Psoas muscle (tissue), 8 donors: ENCODE measurements around the gene MFSD6. TPM values are rescaled to one million over a fixed set of nuclear protein-coding genes. Genes with fewer than 3 reads are reported as not detected.
"Not testable (repeated sequence)": the region's sequence is repeated elsewhere in the genome, so short reads cannot be mapped to it uniquely, and the experiment has no call there.

Experiments used
- ATAC-seq, 4 donors: fragments of 200-7000 bp; cut with Tn5 transposase; one replicate each; pipeline ENCODE4 v1.9.1; 2020; ENCODE audit warnings: moderate library complexity in 3 of 4, mild to moderate bottlenecking in 2 of 4
- DNase-seq, 2 donors: peaks; one replicate each; pipeline ENCODE4 v3.0.0-alpha.2; 2020
- H3K27ac ChIP-seq: fragments of 200-600 bp; one replicate; pipeline ENCODE4 v1.8.0; 2022
- H3K27me3 ChIP-seq, 3 donors: fragments of 200-600 bp in 1 of 3; one replicate each; pipeline versions ENCODE4 v1.6.1 to v1.8.0; 2013 to 2022; ENCODE audit warnings: low read length in 2 of 3, mild to moderate bottlenecking in 2 of 3, moderate library complexity in 1 of 3; ENCODE audit not compliant: insufficient read depth in 3 of 3
- H3K36me3 ChIP-seq, 2 donors: fragments of 200-600 bp in 1 of 2; one replicate each; pipeline versions ENCODE4 v1.6.1 to v1.8.0; 2013 to 2022; ENCODE audit warnings: low read depth in 1 of 2, mild to moderate bottlenecking in 1 of 2, moderate library complexity in 1 of 2; ENCODE audit not compliant: insufficient read depth in 1 of 2
- H3K4me1 ChIP-seq: fragments of 200-600 bp; one replicate; pipeline ENCODE4 v1.8.0; 2022
- H3K4me3 ChIP-seq: fragments of 200-600 bp; one replicate; pipeline ENCODE4 v1.8.0; 2022; ENCODE audit warnings: mild to moderate bottlenecking
- H3K9me3 ChIP-seq: fragments of 200-600 bp; one replicate; pipeline ENCODE4 v1.8.0; 2022
- WGBS, 3 donors: extraction: QIAGEN DNeasy Blood & Tissue Kit; methylation state at CpG; one replicate each; pipeline versions ENCODE4 v1.1.6 to v1.1.7; 2013; 5-methylcytosine and 5-hydroxymethylcytosine counted together
- intact Hi-C, 2 donors: fragments of 100-400 bp; cut with DNase I; formaldehyde crosslinking; loops; one replicate each; pipeline versions ENCODE4 v1.11.0 to v1.14.2; 2022
- long read RNA-seq, 2 donors: library from polyadenylated mRNA; unstranded; transcript quantifications; one replicate each; pipeline ENCODE4 v2.0.0, GENCODE V29; 2021
- polyA plus RNA-seq, 3 donors: library from polyadenylated mRNA; stranded (reverse); fragments of 200-250 nt; gene quantifications; one replicate each; pipeline ENCODE4 v1.2.3, GENCODE V29; 2013
- total RNA-seq, 4 donors: library from RNA; stranded (reverse); fragmentation: NEBNext Ultra II Directional in 2 of 4; extraction: Animal tissue kit (Norgen Biotek cat#: 25700) in 2 of 4; gene quantifications; one replicate each; pipeline versions ENCODE4 v1.2.1 to v1.2.4, GENCODE V29; 2021 to 2023
- TF ChIP-seq, protein P1 (sequence below): fragments of 200-600 bp; IDR thresholded peaks from one replicate; pipeline ENCODE4 v1.8.0; 2022; ENCODE audit warnings: antibody characterized with exemption
- donor health status: healthy with polysubstance abuse.
- donor health status: DM: no; HTN: no; CAD: no; lungs with moderate emphysema.
- donor health status: Bipolar disorder and iron deficiency.
- donor health status: healthy.
- donor health status: DM: yes; HTN: yes; CAD: no.
- donor health status: DM: no; HTN: no; CAD: no.
- donor health status: DM: no; HTN: no; CAD: no.
- donor health status: DM: yes; HTN: yes; CAD: no.

Gene MFSD6
- total RNA-seq, result 1 to 10 TPM; 4.0 to 9.4 (median 5.2) TPM
- 1 to 10 TPM; 2.6 to 5.5 (median 4.0) TPM for polyA plus RNA-seq
- long read RNA-seq, donor 1, result 0 reads
- long read RNA-seq, donor 2, full-length matches to known transcripts, result 4 of 11 reads
- long read RNA-seq, donor 2, partial matches to known transcripts, result 2 of 11 reads
- long read RNA-seq, donor 2, other reads (novel, unspliced or antisense), result 5 of 11 reads

DNA sequence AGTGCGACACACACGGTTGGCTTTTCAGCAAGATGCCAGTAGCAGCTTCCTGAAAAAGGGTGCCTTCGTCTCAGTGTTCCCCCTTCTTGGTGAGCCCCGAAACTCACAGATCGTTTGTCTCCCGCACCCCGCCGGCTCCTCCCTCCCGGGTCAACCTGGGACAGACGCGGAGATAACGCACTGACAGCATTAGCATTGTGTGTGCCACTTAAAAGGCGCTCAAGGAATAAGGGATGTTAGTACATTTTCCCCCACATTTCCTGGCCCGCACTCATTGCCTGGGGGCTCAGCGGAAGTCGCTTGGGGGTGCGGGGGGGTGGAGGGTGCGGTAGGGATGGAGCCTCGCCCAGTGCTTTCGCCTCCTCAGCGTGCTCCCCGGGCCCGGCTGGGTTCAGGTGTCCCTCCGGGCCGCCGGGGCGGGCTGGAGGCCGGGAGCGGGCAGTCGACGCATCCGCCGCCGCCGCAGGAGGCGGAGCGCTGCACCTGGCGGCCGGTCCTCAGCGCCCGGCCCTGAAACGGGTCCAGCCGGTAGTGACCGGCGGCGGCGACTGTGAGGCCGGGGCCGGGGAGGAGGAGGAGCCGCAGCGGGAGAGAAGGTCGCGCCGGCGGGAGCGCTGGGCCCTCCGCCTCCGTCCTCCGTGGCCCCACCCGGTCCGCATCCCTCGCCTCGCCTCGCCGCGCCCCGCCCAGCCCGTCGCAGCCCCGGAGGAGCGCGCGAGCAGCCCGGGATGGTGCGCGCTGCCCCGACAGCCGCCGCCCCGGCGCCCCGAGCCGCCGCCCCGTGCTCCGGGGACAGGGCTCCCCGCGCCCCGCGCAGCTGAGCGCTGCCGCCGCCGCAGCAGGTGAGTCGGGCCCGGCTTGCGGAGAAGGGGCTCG lies at the start of gene MFSD6:
MFSD6 (plus strand) TSS at position 694 of the 876 bp plus-strand sequence. CDS start 27,675 bp downstream, outside the sequence.
- Histone ChIP-seq H3K27me3 (peaks cover 0 to 12% (median 0%) of the 10 kb centered on the region in 3 donors), H3K27ac (peak within 1 kb of the TSS; percentile 50), H3K9me3 (no peaks in the 10 kb centered on the region), H3K36me3 (no peaks in the 10 kb centered on the region), H3K4me3 (peak within 1 kb of the TSS; percentile 81), H3K4me1 (no peaks in the 10 kb centered on the region)
- ATAC-seq (peak; percentile 67 to 85 (median 80)), DNase-seq (peak; percentile 52 to 71)
- intact Hi-C loops, result no loop called here
- TF ChIP-seq, protein P1, sequence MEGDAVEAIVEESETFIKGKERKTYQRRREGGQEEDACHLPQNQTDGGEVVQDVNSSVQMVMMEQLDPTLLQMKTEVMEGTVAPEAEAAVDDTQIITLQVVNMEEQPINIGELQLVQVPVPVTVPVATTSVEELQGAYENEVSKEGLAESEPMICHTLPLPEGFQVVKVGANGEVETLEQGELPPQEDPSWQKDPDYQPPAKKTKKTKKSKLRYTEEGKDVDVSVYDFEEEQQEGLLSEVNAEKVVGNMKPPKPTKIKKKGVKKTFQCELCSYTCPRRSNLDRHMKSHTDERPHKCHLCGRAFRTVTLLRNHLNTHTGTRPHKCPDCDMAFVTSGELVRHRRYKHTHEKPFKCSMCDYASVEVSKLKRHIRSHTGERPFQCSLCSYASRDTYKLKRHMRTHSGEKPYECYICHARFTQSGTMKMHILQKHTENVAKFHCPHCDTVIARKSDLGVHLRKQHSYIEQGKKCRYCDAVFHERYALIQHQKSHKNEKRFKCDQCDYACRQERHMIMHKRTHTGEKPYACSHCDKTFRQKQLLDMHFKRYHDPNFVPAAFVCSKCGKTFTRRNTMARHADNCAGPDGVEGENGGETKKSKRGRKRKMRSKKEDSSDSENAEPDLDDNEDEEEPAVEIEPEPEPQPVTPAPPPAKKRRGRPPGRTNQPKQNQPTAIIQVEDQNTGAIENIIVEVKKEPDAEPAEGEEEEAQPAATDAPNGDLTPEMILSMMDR, result no peak
- 2 to 5% (median 3%) methylated on average over 43 to 97 of the region's 98 CpGs for WGBS, 3 donors

- H3K9me3 ChIP-seq, H3K4me3 ChIP-seq, H3K27me3 ChIP-seq, ATAC-seq, intact Hi-C loops, DNase-seq: not testable (repeated sequence)
- peak overlapping the region; percentile 47 for H3K27ac ChIP-seq
- 74 to 85% (median 77%) methylated on average over 8 of the region's 8 CpGs for WGBS, 3 donors
- H3K4me1 ChIP-seq, result peaks cover 25% of the 10 kb centered on the region
- H3K36me3 ChIP-seq, result peaks cover 0 to 25% of the 10 kb centered on the region in 2 donors
These were observed 49.3 kb upstream of the MFSD6 start for GRCh38 chr2:190358655-190359448.

DNA sequence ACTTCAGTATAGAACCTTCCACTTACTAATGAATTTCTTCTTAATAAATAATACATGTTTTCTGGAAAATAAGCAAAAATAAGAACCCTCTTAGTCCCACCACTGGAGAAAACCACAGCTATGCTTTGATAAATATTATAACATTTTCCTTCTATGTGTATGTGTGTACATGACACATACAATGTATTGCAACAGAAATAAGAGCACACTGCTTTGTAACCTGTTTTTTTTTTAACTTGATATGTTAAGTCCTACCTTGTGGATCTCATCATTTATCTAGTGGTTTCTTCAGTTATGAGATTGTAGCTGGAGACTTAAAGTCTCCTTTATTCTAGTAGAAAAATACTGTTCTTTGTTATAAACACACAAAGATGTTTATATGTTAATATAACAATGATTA lies 47.6 kb upstream of the MFSD6 start:
- intact Hi-C loops, result no loop called here
- peaks cover 0 to 35% of the 10 kb centered on the region in 2 donors for H3K36me3 ChIP-seq

DNA sequence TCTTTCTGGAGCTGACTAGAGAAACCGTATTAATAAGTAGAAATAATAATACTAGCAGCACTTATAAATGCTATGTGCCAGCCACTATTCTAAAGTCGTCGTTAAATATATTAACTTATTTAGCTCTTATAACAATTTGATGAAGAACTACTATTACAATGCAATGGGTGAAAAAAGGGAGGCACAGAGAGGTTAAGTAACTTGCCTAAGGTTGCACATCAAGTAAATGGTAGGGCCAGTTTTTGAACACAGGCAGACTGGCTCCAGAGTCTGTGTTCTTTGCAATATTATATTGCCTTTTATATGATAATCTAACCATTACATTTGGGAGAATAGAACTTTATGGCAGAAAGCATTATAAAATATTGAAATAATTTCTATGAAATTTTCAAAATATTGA lies 47.2 kb upstream of the MFSD6 start:
- peaks cover 0 to 35% of the 10 kb centered on the region in 2 donors for H3K36me3 ChIP-seq
- no peak for ATAC-seq
- H3K9me3 ChIP-seq, result no peaks in the 10 kb centered on the region
- H3K4me1 ChIP-seq, result peaks cover 14% of the 10 kb centered on the region
- TF ChIP-seq, protein P1, result no peak
- no peak for DNase-seq
- no peak overlapping the region for H3K4me3 ChIP-seq
- H3K27me3 ChIP-seq, result no peaks in the 10 kb centered on the region
- WGBS, 3 donors, result 90% methylated on average over 3 of the region's 3 CpGs
- intact Hi-C loops, result no loop called here
- no peak overlapping the region for H3K27ac ChIP-seq

More for the DNA sequence above, 47.6 kb upstream of the MFSD6 start:
- H3K27ac ChIP-seq, result no peak overlapping the region
- no peak for DNase-seq
- ATAC-seq, result no peak
- TF ChIP-seq, protein P1, result no peak
- peaks cover 16% of the 10 kb centered on the region for H3K4me1 ChIP-seq
- no peaks in the 10 kb centered on the region for H3K9me3 ChIP-seq
- no peak overlapping the region for H3K4me3 ChIP-seq
- no peaks in the 10 kb centered on the region for H3K27me3 ChIP-seq

GRCh38 chr2:190361572-190361971 lies 46.6 kb upstream of the MFSD6 start:
- H3K27me3 ChIP-seq, result no peaks in the 10 kb centered on the region
- H3K27ac ChIP-seq, result no peak overlapping the region
- H3K36me3 ChIP-seq, result peaks cover 0 to 39% of the 10 kb centered on the region in 2 donors
- DNase-seq (no peak), ATAC-seq (no peak)
- WGBS, 3 donors, result 30 to 94% (median 56%) methylated on average over 2 of the region's 2 CpGs
- H3K4me1 ChIP-seq, result peaks cover 10% of the 10 kb centered on the region
- no peaks in the 10 kb centered on the region for H3K9me3 ChIP-seq
- TF ChIP-seq, protein P1, result no peak
- intact Hi-C loops, result no loop called here
- no peak overlapping the region for H3K4me3 ChIP-seq
